IPS DF 19.7 (cell line): ENCODE measurements around the gene MRPL36.
"Not testable (repeated sequence)": the region's sequence is repeated elsewhere in the genome, so short reads cannot be mapped to it uniquely, and the experiment has no call there.

Experiments
- DNase-seq: peaks from one replicate; pipeline ENCODE4 v3.0.0-alpha.2; 2013; ENCODE audit warnings: low read depth, low spot score

Gene MRPL36

GRCh38 chr5:1832511-1833250, 33.0 kb upstream of the MRPL36 start:
- DNase-seq, result no peak

GRCh38 chr5:1831677-1832313, 32.2 kb upstream of the MRPL36 start:
- no peak for DNase-seq

DNA sequence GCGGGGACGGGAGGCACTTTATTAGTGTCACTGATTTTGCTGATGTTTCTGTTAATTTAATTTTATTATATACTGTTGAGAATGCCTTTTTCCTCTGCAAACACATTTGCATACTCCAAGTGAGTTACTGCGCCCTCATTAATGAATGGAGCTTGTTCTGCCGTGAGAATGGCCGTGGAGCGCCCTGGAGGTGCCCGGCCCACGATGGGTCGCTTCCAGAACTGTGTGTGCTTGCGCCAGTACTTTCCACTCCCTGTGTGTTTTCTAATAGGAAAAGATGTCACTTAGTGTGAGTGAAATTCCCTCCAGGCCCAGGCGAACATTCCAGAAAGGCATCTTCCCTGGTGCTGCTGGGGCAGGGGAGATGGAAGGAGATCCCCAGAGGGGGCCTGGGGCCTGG, 31.6 kb upstream of the MRPL36 start:
- DNase-seq, result no peak

- no peak for DNase-seq
Measured at GRCh38 chr5:1830571-1831228, 31.1 kb upstream of the MRPL36 start.

- DNase-seq, result no peak
Measured at GRCh38 chr5:1827886-1828397, 28.3 kb upstream of the MRPL36 start.

GRCh38 chr5:1827025-1827885, 27.6 kb upstream of the MRPL36 start:
- DNase-seq, result no peak

- DNase-seq, result no peak
Measured at GRCh38 chr5:1826235-1826980, 26.8 kb upstream of the MRPL36 start.

GRCh38 chr5:1824903-1825841, 25.5 kb upstream of the MRPL36 start:
- no peak for DNase-seq

- no peak for DNase-seq
Measured at GRCh38 chr5:1824109-1824821, 24.6 kb upstream of the MRPL36 start.

DNA sequence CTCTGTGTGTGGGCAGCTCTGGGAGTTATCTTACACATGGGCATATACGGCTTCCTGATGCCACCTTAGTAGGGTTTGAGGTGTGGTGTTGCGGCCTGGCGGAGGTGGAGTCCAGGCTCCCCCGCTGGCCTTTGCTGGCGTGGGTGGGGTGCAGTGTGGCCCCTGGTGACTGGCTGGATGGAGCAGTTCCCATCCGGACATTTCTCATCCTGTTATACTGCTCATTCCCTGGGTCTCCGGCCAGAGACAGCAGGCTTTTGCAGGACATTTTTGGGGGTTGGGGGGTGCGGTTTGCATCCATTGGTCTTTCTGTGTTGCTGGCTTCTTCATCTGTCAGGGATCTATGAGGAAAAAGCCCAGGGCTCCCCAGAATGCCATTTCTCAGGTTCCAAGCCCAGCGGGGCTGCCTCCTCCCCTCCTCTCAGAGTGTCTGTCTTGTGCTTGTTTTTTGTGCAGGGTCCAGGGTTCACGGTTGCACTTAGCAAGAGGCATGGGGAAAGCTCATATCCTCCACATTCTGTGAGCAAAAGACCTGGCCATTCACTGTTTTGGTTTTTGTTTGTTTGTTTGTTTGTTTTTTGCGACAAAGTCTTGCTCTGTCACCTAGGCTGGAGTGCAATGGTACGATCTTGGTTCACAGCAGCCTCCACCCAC, 23.9 kb upstream of the MRPL36 start:
- DNase-seq, result no peak

DNA sequence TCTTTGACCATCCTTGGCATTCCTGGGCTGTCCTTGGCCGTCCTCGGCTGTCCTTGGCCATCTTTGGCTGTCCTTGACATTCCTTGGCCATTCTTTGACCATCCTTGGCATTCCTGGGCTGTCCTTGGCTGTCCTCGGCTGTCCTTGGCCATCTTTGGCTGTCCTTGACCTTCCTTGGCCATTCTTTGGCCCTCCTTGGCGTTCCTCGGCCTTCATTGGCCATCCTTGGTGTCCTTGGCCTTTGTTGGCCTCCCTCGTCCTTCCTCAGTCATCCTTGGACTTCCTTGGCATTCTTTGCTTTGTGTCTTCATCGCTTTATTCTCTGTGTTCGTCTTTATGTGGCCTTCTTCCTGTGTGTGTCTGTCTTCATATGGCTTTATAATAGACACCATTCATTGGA, 22.2 kb upstream of the MRPL36 start:
- DNase-seq, result no peak

DNA sequence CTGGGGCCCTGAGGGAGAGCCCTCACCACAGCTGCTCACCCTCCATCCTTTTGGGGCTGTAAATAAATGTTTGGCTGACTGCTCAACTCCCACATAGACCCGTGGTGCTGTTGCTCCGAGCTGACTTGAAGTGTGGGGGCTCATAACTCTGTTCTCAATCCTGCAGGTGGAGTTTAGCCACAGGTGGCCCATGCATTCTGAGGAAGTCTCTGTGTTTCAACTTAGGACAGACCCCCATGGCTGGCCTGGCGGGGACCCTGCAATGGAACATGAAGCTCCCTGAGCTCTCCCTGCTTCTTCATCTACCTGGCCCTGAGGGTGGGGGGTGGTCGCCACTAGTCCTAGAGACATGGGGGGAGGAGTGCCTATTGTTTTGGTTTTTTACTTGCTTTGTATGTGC, 21.3 kb upstream of the MRPL36 start:
- DNase-seq, result no peak

- DNase-seq, result no peak
Measured at GRCh38 chr5:1820381-1820780, 20.7 kb upstream of the MRPL36 start.

- no peak for DNase-seq
Measured at GRCh38 chr5:1819458-1819857, 19.8 kb upstream of the MRPL36 start.

- no peak for DNase-seq
Measured at GRCh38 chr5:1818784-1819183, 19.1 kb upstream of the MRPL36 start.

GRCh38 chr5:1817261-1818043, 17.8 kb upstream of the MRPL36 start:
- DNase-seq, result no peak

DNA sequence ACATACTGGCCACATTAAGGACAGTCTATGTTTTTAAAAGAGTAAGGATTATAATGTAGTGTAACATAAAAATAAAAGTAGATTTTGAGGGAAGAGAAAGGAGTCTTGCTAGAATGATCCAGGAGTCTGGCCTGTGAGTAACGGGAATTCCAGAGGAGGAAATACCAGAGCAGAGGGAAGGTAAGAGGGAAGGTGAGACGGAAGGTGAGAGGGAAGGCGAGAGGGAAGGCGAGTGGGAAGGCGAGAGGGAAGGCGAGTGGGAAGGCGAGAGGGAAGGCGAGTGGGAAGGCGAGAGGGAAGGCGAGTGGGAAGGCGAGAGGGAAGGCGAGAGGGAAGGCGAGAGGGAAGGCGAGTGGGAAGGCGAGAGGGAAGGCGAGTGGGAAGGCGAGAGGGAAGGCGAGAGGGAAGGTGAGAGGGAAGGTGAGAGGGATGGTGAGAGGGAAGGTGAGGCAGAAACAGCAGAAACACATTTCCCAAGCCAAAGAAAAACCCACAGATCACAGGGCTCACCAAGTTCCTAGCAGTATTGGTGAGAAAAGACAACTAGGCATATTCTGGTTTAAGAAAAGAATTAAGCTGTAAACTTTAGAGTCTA, 17.0 kb upstream of the MRPL36 start:
- DNase-seq, result not testable (repeated sequence)

GRCh38 chr5:1815881-1816292, 16.2 kb upstream of the MRPL36 start:
- no peak for DNase-seq
